ENCODE data around the gene SNX14. TPM values are rescaled to one million over a fixed set of nuclear protein-coding genes. Genes with fewer than 3 reads are reported as not detected.

The SNX14 gene
- total and polyA plus RNA-seq, 2 of the 8 experiments (the other 6 are each of a cell fraction or from before 2014, with no cell fraction given) = 11.9 to 24.2 TPM

DNA sequence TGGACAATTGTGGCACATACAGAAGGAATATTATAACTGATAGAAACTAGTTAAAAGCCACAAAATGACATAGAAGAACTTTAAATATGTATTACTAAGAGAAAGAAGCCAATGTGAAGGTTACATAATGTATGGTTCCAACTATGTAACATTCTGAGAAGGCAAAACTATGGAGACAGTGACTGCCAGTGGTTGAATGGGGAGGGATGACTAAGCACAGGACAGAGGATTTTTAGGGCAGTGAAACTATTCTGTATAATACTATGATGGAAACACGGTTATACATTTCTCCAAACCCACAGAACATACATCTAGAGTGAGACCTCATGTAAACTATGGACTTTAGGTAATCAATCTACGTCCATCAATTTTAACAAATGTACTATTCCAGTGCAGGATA, 26.6 kb upstream of the SNX14 start:
- FAIRE-seq (no peak), DNase-seq (ENCODE audit: low read depth in 1 of 2, low spot score in 2 of 2) (no peak)
- peaks cover 4 to 7% of the 10 kb centered on the region in 2 experiments for H4K20me1 ChIP-seq (replicated peaks in 1 of 2; ENCODE audit: control insufficient read depth in 1 of 2, insufficient read depth in 2 of 2, low read length in 2 of 2)
- no peak overlapping the region for H3K56ac ChIP-seq (replicated peaks; ENCODE audit: insufficient read length, low read depth, low read length)
- peaks cover 0 to 80% of the 10 kb centered on the region in 2 experiments; a peak in 2 of 4 replicates for H3K79me2 ChIP-seq (ENCODE audit: control insufficient read depth in 1 of 2, insufficient read depth in 2 of 2, low read length in 2 of 2)
- peaks cover 14 to 98% (median 57%) of the 10 kb centered on the region in 4 experiments for H3K36me3 ChIP-seq (ENCODE audit: control insufficient read depth in 2 of 4, insufficient read depth in 4 of 4, low read length in 3 of 4)
- H3K4me1 ChIP-seq (replicated peaks in 1 of 4; ENCODE audit: control insufficient read depth in 3 of 4, insufficient read depth in 4 of 4, low read length in 3 of 4) = no peaks in the 10 kb centered on the region
- H3K27ac ChIP-seq (ENCODE audit: low read depth, low read length) = no peak overlapping the region
- no peaks in the 10 kb centered on the region for H3K9me3 ChIP-seq (ENCODE audit: insufficient read depth in 2 of 2, low read depth in 1 of 2, low read length in 1 of 2)
- 91% methylated on average over 2 of the region's 2 CpGs; no CpG with 5 or more reads in 1 of the 2 experiments for whole genome bisulfite sequencing, 2 experiments (ENCODE audit: extremely low coverage in 1 of 2, insufficient coverage in 1 of 2, insufficient read length in 1 of 2, insufficient replicate concordance in 2 of 2, low coverage in 1 of 2, low lambda C conversion rate in 2 of 2, missing lambda C conversion rate in 1 of 2)
- H3K9ac ChIP-seq (replicated peaks in 1 of 4; ENCODE audit: extremely low read depth in 1 of 4, low read depth in 3 of 4, low read length in 3 of 4) = no peak overlapping the region
- H2BK12ac ChIP-seq (ENCODE audit: low read depth, low read length) = no peak overlapping the region
- H3K79me1 ChIP-seq (ENCODE audit: low read depth, low read length) = no peaks in the 10 kb centered on the region; the same call in 1 of the 2 replicates
- no peak overlapping the region for H2BK15ac ChIP-seq (ENCODE audit: low read length)
- no peak overlapping the region for H2BK20ac ChIP-seq (ENCODE audit: low read length)
- H4K91ac ChIP-seq (replicated peaks; ENCODE audit: insufficient read length, low read length) = no peak overlapping the region
- H2BK5ac ChIP-seq (ENCODE audit: low read depth, low read length) = no peak overlapping the region
- TF ChIP-seq TEAD4 (IDR thresholded peaks at IDR 0.05; ENCODE audit: low read depth, low read length) = no peak
- TF ChIP-seq SP2 (IDR thresholded peaks at IDR 0.05; ENCODE audit: low read length) = no peak
- no peak for TF ChIP-seq RNF2 (IDR thresholded peaks at IDR 0.05; ENCODE audit: borderline replicate concordance, low read depth, low read length, missing control alignments, poor library complexity, severe bottlenecking)
- no peak for TF ChIP-seq KDM1A (IDR thresholded peaks at IDR 0.05; ENCODE audit: borderline replicate concordance, low read length)
- no peak for TF ChIP-seq CHD2 (IDR thresholded peaks at IDR 0.05; ENCODE audit: low read length)
- H3K4me3 ChIP-seq (ENCODE audit: extremely low read depth in 1 of 4, insufficient read depth in 2 of 4, low read depth in 3 of 4, low read length in 4 of 4) = no peak overlapping the region
- no peaks in the 10 kb centered on the region for H3K23me2 ChIP-seq (ENCODE audit: low read depth, low read length)
- ChIA-PET CTCF (ENCODE audit: partially characterized antibody) (no interaction called here), POLR2A (ENCODE audit: partially characterized antibody) (interaction anchor here (1.0 to 3.3 kb wide), 7 partner anchors 9 to 58 kb away, joined by 3 to 19 read pairs (median 5); no protein-coding TSS in a partner anchor)
- H2BK120ac ChIP-seq (replicated peaks; ENCODE audit: low read depth, low read length) = no peak overlapping the region
- no peak overlapping the region for H3K4me2 ChIP-seq (ENCODE audit: insufficient read depth in 1 of 2, low read depth in 2 of 2, low read length in 2 of 2)
- H2AK5ac ChIP-seq (ENCODE audit: low read depth, low read length) = no peak overlapping the region
- H3K4ac ChIP-seq (replicated peaks; ENCODE audit: insufficient read length, low read depth, low read length) = no peak overlapping the region
- no peak overlapping the region for H3K18ac ChIP-seq (ENCODE audit: extremely low read depth, low read length)
- no peak overlapping the region for H2AFZ ChIP-seq (ENCODE audit: low read length)
- H4K5ac ChIP-seq (ENCODE audit: insufficient read length, low read depth, low read length) = no peak overlapping the region
- H3K14ac ChIP-seq (ENCODE audit: insufficient read length) = no peak overlapping the region
- H3K23ac ChIP-seq (ENCODE audit: insufficient read length) = no peak overlapping the region
- H4K8ac ChIP-seq (ENCODE audit: extremely low read depth, insufficient read depth, low read length) = no peak overlapping the region
- no peaks in the 10 kb centered on the region for H3K27me3 ChIP-seq (replicated peaks in 1 of 4; ENCODE audit: control insufficient read depth in 3 of 4, extremely low read depth in 1 of 4, insufficient read depth in 3 of 4, low read length in 3 of 4)

All from H1 (cell line).